Suprapubic skin (tissue), 4 donors: ENCODE data around the gene PLEKHA1.

Experiments used
- CTCF ChIP-seq, 2 donors: fragments of 200-600 bp in 1 of 2; fragments of 450-650 bp in 1 of 2; sonication (generic) in 1 of 2; IDR thresholded peaks; one replicate each; pipeline ENCODE4 v1.5.1; 2016 to 2019; ENCODE audit warnings: antibody characterized with exemption in 2 of 2, mild to moderate bottlenecking in 1 of 2, moderate library complexity in 1 of 2
- POLR2A ChIP-seq, 2 donors: fragments of 450-650 bp; IDR thresholded peaks; one replicate each; pipeline ENCODE4 v1.6.1; 2017; ENCODE audit warnings: antibody characterized with exemption in 2 of 2, mild to moderate bottlenecking in 2 of 2, moderate library complexity in 2 of 2
- POLR2AphosphoS5 ChIP-seq, 3 donors: sonication (generic); formaldehyde crosslinking; IDR thresholded peaks; one replicate each; pipeline ENCODE4 v1.6.1; 2017; ENCODE audit warnings: antibody characterized with exemption in 3 of 3

DNA sequence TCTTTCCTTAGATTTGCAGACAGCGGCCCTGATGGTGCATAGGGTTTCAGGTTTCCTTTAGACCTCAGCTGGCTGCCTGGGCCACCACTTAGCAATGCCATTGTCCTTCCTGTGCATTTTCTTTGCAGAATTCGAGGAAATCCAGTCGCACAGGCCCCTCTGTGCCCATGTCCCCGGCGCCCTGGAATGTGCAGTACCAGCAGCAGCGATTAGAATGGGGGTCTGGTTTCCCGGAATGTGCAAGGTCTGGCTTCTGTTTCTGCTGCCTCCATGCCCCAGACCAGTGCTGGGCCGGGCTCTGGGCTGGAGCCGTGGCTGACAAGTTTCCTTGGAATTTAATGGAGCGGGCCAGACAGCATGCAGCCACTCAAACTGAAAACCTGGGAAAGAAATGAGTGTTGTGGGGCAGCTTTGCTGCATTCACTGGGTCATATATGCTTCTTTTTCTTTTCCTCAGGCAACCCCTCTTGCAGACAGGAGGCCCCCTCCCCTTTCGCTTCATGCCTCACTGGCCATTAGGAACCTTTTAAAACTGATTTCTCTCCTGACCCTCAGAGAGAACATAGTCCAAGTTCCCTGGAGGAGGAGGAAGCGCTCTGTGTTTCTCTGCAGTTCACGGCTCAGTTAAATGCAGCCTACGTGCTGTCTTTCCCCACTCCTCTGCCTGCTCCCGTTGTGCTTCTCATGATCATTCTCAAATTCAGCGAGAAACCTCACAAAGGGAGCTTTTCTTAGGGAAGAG, 101.3 kb downstream of the PLEKHA1 start:
- no peak for TF ChIP-seq POLR2A (IDR thresholded peaks at IDR 0.05)
- TF ChIP-seq CTCF (IDR thresholded peaks at IDR 0.05), result no peak
- TF ChIP-seq POLR2AphosphoS5 (IDR thresholded peaks at IDR 0.05), result no peak
